COLO668 (cell line): ENCODE data around the gene HHIPL1.
"Not testable (repeated sequence)": the region's sequence is repeated elsewhere in the genome, so short reads cannot be mapped to it uniquely, and the experiment has no call there.

Experiments used
- DNase-seq: peaks from one replicate; lab custom pipeline; 2025; ENCODE audit not compliant: unreplicated experiment; lab: John Stamatoyannopoulos, UW

The HHIPL1 gene

GRCh38 chr14:99632410-99633035, 12.4 kb upstream of the HHIPL1 start:
- DNase-seq: no peak

- DNase-seq: no peak
These were observed 11.8 kb upstream of the HHIPL1 start for GRCh38 chr14:99633141-99633540.

- no peak for DNase-seq
These were observed 11.0 kb upstream of the HHIPL1 start for GRCh38 chr14:99633918-99634317.

GRCh38 chr14:99634443-99634842, 10.5 kb upstream of the HHIPL1 start:
- no peak for DNase-seq

- DNase-seq: no peak
These were observed 9.8 kb upstream of the HHIPL1 start for GRCh38 chr14:99635116-99635515.

- DNase-seq: no peak
These were observed 8.4 kb upstream of the HHIPL1 start for GRCh38 chr14:99636487-99636886.

- no peak for DNase-seq
These were observed 7.3 kb upstream of the HHIPL1 start for GRCh38 chr14:99637624-99638023.

- not testable (repeated sequence) for DNase-seq
These were observed 2.2 kb upstream of the HHIPL1 start for GRCh38 chr14:99642771-99643170.

GRCh38 chr14:99643343-99643742, 1.6 kb upstream of the HHIPL1 start:
- DNase-seq: no peak

- DNase-seq: no peak
These were observed 818 bp upstream of the HHIPL1 start for GRCh38 chr14:99644035-99644587.

GRCh38 chr14:99645545-99646505, 896 bp downstream of the HHIPL1 start:
- peak; percentile 28 for DNase-seq

- DNase-seq: no peak
These were observed 2.5 kb downstream of the HHIPL1 start for GRCh38 chr14:99647411-99647810.

- DNase-seq: no peak
These were observed 3.3 kb downstream of the HHIPL1 start for GRCh38 chr14:99648027-99648784.

GRCh38 chr14:99649219-99649618, 4.3 kb downstream of the HHIPL1 start:
- no peak for DNase-seq

- DNase-seq: peak; percentile 13
These were observed 4.7 kb downstream of the HHIPL1 start for GRCh38 chr14:99649643-99650042.

GRCh38 chr14:99650189-99650588, 5.3 kb downstream of the HHIPL1 start:
- DNase-seq: no peak

GRCh38 chr14:99651953-99652746, 7.2 kb downstream of the HHIPL1 start:
- DNase-seq: no peak

- DNase-seq: no peak
These were observed 9.5 kb downstream of the HHIPL1 start for GRCh38 chr14:99654235-99654985.

- DNase-seq: no peak
These were observed 10.6 kb downstream of the HHIPL1 start for GRCh38 chr14:99655521-99655920.

GRCh38 chr14:99656171-99656570, 11.2 kb downstream of the HHIPL1 start:
- DNase-seq: no peak
